Measurements from ENCODE around the gene CNTN2. TPM values are rescaled to one million over a fixed set of nuclear protein-coding genes. Genes with fewer than 3 reads are reported as not detected.

The CNTN2 gene
- total and polyA plus RNA-seq, 2 of the 8 experiments (the other 6 are each of a cell fraction or from before 2014, with no cell fraction given): 1.2 to 3.9 TPM

DNA sequence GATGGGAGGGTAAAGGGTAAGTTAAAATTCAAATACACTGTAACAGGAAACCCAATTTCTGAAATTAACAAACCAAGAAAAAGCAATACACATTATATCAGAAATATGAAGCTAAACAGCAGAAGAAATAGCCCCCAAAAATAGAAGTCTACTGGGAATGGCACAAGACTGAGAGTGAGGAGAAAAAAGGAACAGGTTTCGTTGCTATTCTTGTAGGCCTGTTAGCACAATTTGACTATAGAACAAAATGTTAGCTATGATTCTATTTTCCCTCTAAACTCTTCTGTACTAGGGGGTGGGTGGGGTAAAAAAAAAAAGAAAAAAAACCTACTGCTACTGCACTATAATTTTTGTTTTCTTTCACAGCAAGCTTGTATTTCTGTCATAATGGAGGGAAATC, 66.3 kb downstream of the CNTN2 start (continued):
- TF ChIP-seq, protein P1, sequence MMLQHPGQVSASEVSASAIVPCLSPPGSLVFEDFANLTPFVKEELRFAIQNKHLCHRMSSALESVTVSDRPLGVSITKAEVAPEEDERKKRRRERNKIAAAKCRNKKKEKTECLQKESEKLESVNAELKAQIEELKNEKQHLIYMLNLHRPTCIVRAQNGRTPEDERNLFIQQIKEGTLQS (IDR thresholded peaks at IDR 0.05; ENCODE audit: insufficient read depth, low read depth, low read length): no peak
- TF ChIP-seq RFX5 (IDR thresholded peaks at IDR 0.05; ENCODE audit: borderline replicate concordance, low read depth, low read length): no peak
- TF ChIP-seq ATF2 (IDR thresholded peaks at IDR 0.05; ENCODE audit: low read length): no peak
- TF ChIP-seq HDAC6 (IDR thresholded peaks at IDR 0.05; ENCODE audit: low read depth, low read length): no peak
- TF ChIP-seq POLR2A (IDR thresholded peaks at IDR 0.05; ENCODE audit: control extremely low read depth in 1 of 2, low read depth in 2 of 2, low read length in 2 of 2): no peak
- no peak for TF ChIP-seq SIRT6 (IDR thresholded peaks at IDR 0.05; ENCODE audit: low read length)
- no peak for TF ChIP-seq BCL11A (IDR thresholded peaks at IDR 0.05; ENCODE audit: low read depth in 2 of 2, low read length in 2 of 2)
- no peak for TF ChIP-seq ASH2L (IDR thresholded peaks at IDR 0.05; ENCODE audit: low read length)

Data from H1 (cell line).